Pancreas (tissue), 10 donors: ENCODE results near the gene AMBP. TPM values are rescaled to one million over a fixed set of nuclear protein-coding genes. Genes with fewer than 3 reads are reported as not detected.

ENCODE experiments used
- ATAC-seq, 4 donors: fragments of 200-7000 bp; cut with Tn5 transposase; one replicate each; pipeline versions ENCODE4 v1.8.0 to v1.9.1; 2020; ENCODE audit warnings: mild to moderate bottlenecking in 4 of 4, moderate library complexity in 4 of 4
- DNase-seq, 6 donors: peaks; one replicate each; pipeline ENCODE4 v3.0.0-alpha.2; 2020
- FAIRE-seq: peaks from 2 replicates; lab custom pipeline; 2012; peaks lifted over from hg19 to GRCh38; lab: Jason Lieb, UNC
- H3K27ac ChIP-seq, 4 donors: fragments of 200-600 bp; sonication (generic); 1 replicate in 3 of 4; 2 replicates in 1 of 4; pipeline versions ENCODE4 v1.5.0 to v1.8.0; 2020
- H3K27me3 ChIP-seq, 4 donors: fragments of 200-600 bp; one replicate each; pipeline ENCODE4 v1.8.0; 2021
- H3K36me3 ChIP-seq, 3 donors: fragments of 200-600 bp; sonication (generic) in 1 of 3; one replicate each; pipeline versions ENCODE4 v1.5.0 to v1.8.0; 2020 to 2021
- H3K4me1 ChIP-seq, 3 donors: fragments of 200-600 bp; one replicate each; pipeline ENCODE4 v1.8.0; 2021
- H3K4me3 ChIP-seq, 4 donors: fragments of 200-600 bp; sonication (generic) in 2 of 4; one replicate each; pipeline versions ENCODE4 v1.5.0 to v1.8.0; 2020 to 2021
- H3K9me3 ChIP-seq, 4 donors: fragments of 200-600 bp; one replicate each; pipeline ENCODE4 v1.8.0; 2021
- CTCF ChIP-seq, 4 donors: fragments of 200-600 bp; sonication (generic) in 3 of 4; IDR thresholded peaks; one replicate each; pipeline versions ENCODE4 v1.5.0 to v1.8.0; 2021; ENCODE audit warnings: antibody characterized with exemption in 4 of 4
- WGBS, 2 donors: extraction: QIAGEN DNeasy Blood & Tissue Kit; methylation state at CpG; one replicate each; pipeline ENCODE4 v1.1.7; 2013; 5-methylcytosine and 5-hydroxymethylcytosine counted together
- intact Hi-C, 3 donors: fragments of 100-400 bp; cut with DNase I; formaldehyde crosslinking; loops; one replicate each; pipeline versions ENCODE4 v1.11.1 to v1.14.2; 2022
- polyA plus RNA-seq, 2 donors: library from polyadenylated mRNA; stranded (reverse); fragments of 200-250 nt; gene quantifications; one replicate each; pipeline ENCODE4 v1.2.3, GENCODE V29; 2013
- total RNA-seq, 6 donors: library from RNA; stranded (reverse); fragmentation: NEBNext Ultra II Directional in 4 of 6; extraction: Animal tissue kit (Norgen Biotek cat#: 25700) in 4 of 6; gene quantifications; one replicate each; pipeline versions ENCODE4 v1.2.1 to v1.2.4, GENCODE V29; 2021 to 2023
- donor health status: healthy with polysubstance abuse.
- donor health status: DM: no; HTN: no; CAD: no; lungs with moderate emphysema.
- donor health status: DM: no; HTN: no; CAD: no.
- donor health status: control.
- donor health status: control.
- donor health status: Bipolar disorder and iron deficiency.
- donor health status: DM: yes; HTN: yes; CAD: no.
- donor health status: DM: no; HTN: no; CAD: no.
- donor health status: DM: no; HTN: no; CAD: no.
- donor health status: DM: yes; HTN: yes; CAD: no.

The AMBP gene
- total and polyA plus RNA-seq, 8 donors = 62.7 to 370 (median 102) TPM

GRCh38 chr9:114120192-114121014 lies 42.3 kb upstream of the AMBP start:
- no peak for TF ChIP-seq CTCF (IDR thresholded peaks at IDR 0.05)

DNA sequence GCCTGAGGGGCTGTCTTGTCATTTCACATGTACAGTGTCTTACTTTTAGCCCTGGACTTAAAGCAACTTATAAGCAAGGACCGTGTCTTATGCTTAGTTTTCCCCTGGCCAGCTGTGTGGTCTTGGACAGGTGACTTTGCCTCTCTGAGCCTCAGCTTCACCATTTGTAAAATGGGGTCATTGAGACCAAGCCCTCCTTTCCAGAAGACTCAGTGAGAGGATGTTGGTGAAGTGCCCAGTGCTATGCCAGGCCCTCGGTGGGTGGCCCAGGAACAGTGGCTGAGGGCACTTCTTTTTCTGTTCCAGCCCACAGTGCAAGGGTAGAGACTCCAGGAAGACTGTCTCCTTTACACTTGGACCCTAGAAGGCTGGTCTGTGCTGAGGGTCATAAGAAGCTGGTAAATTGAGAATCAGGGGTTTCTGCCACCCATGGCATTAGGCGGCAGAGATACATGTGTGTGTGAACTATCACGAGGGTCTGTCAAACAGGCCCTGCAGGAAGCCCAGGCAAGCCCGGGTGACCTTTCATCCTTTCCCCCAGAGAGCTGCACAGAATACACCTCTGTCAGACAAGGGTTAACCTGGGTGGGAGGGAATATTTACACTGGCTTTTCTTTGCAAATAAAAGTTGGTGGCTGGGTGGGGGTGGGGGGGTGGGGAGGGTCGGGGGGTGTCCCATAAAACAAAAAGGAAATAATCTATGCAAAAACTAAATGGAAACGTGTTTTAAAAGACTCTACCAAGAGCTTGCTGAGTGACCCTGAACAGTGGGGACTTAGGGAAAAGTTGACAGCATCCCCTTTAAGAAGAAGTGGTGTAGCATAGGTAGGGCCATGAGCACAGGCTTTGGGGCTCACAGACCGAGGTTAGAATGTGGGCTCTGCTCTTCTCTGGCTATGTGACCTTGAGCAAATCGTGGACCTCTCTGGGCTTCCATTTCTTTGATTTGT lies 41.4 kb upstream of the AMBP start:
- no peak for ATAC-seq
- Histone ChIP-seq H3K36me3 (no peaks in the 10 kb centered on the region), H3K4me3 (no peak overlapping the region), H3K27ac (peak overlapping the region; percentile 57 to 74 (median 66)), H3K9me3 (no peaks in the 10 kb centered on the region), H3K27me3 (no peaks in the 10 kb centered on the region), H3K4me1 (peaks cover 0 to 9% (median 0%) of the 10 kb centered on the region in 3 donors)
- no peak for TF ChIP-seq CTCF (IDR thresholded peaks at IDR 0.05)
- FAIRE-seq = no peak
- intact Hi-C loops = no loop called here
- WGBS, 2 donors = 23 to 32% methylated on average over 9 of the region's 9 CpGs
- DNase-seq = no peak

More at GRCh38 chr9:114120192-114121014, 42.3 kb upstream of the AMBP start:
- no peak for ATAC-seq
- Histone ChIP-seq H3K4me3 (no peak overlapping the region), H3K4me1 (peaks cover 0 to 9% (median 0%) of the 10 kb centered on the region in 3 donors), H3K27me3 (no peaks in the 10 kb centered on the region), H3K27ac (no peak overlapping the region), H3K9me3 (no peaks in the 10 kb centered on the region), H3K36me3 (no peaks in the 10 kb centered on the region)
- no peak for FAIRE-seq
- 35 to 44% methylated on average over 4 of the region's 4 CpGs for WGBS, 2 donors
- intact Hi-C loops = no loop called here
- no peak for DNase-seq

DNA sequence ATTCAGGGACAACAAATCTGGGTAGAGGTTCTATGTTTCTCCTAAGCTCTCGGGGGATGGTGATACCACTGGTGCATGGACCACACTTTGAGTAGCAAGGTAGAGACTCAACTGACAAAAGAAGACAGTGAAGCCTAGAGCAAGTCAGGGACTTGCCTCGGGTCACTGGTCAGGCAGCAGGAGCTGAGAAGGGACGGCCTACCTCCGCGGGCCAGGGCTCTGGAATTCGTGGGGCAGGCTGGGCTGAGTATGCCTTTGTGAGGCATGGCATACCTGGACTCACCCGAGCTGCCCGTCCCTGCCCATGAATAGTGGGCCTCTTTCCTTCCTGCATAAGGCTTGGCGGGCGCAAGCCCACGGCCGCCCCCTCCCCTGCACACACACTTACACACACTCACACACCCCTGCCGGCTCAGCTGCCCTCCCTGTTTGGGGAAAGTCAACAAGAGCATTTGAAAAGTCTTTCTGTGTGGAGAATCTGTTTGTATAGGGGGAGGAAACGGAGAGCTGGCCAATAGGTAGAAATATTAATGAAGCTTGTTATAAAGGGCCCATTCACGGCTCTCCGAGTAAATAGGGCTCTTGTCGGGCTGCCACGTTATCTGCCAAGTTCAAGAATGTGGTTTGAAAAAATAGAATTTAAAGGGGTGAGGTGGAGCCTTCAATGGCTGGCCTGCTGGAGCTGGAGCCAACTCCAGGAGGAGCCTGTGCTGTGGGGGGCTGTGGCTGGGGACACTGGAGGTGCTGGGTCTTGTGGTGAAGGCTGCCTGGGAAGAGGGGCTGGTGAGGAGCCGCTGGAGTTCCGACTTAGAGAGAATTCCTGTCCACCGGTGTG lies 40.1 kb upstream of the AMBP start:
- no peak for TF ChIP-seq CTCF (IDR thresholded peaks at IDR 0.05)
- WGBS, 2 donors = 41 to 48% methylated on average over 21 of the region's 21 CpGs
- peaks cover 0 to 9% (median 0%) of the 10 kb centered on the region in 3 donors for H3K4me1 ChIP-seq
- FAIRE-seq (no peak), ATAC-seq (peak; percentile 75 to 87 (median 82)), DNase-seq (peak in 5 of 6 donors; percentile 46 to 85 (median 70))
- H3K27me3 ChIP-seq = no peaks in the 10 kb centered on the region
- no peaks in the 10 kb centered on the region for H3K9me3 ChIP-seq
- H3K4me3 ChIP-seq = no peak overlapping the region
- H3K36me3 ChIP-seq = no peaks in the 10 kb centered on the region
- peak overlapping the region; percentile 57 to 74 (median 66) for H3K27ac ChIP-seq
- intact Hi-C loops = no loop called here

DNA sequence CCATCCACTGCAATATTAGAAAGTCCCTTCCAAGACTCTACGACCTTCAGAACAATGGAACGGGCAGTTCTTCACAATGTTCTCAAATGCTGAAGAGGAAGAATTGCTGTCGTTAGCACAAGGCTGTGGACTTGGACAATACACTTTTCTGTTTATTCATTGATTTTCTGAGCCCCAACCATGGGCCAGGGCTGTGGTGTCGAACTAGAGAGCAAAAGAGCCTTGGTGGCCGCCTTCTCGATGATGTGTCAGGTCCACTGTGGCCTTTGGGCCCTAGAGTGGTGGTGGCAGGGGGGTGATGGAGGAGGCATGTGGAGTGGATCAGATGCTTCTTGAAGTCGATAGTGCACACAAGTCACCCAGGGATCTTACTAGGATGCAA lies 39.5 kb upstream of the AMBP start:
- ATAC-seq = no peak
- peak overlapping the region; percentile 13 to 64 (median 55) for H3K27ac ChIP-seq
- no peaks in the 10 kb centered on the region for H3K9me3 ChIP-seq
- intact Hi-C loops = no loop called here
- no peaks in the 10 kb centered on the region for H3K27me3 ChIP-seq
- no peak for FAIRE-seq
- WGBS, 2 donors = 67 to 68% methylated on average over 7 of the region's 7 CpGs
- TF ChIP-seq CTCF (IDR thresholded peaks at IDR 0.05) = no peak
- no peak overlapping the region for H3K4me3 ChIP-seq
- no peak for DNase-seq
- peaks cover 0 to 9% (median 0%) of the 10 kb centered on the region in 3 donors for H3K4me1 ChIP-seq
- no peaks in the 10 kb centered on the region for H3K36me3 ChIP-seq
